HL-60 (cell line): ENCODE results near the gene ETDC.

ENCODE experiments used
- GABPA ChIP-seq: IDR thresholded peaks from 2 replicates; pipeline ENCODE4 v1.6.1; 2012; ENCODE audit warnings: low read depth
- SPI1 ChIP-seq: IDR thresholded peaks from 2 replicates; pipeline ENCODE4 v1.6.1; 2012; ENCODE audit warnings: low read depth, mild to moderate bottlenecking, borderline replicate concordance
- TF ChIP-seq, protein P1 (sequence below): IDR thresholded peaks from one replicate; pipeline ENCODE4 v1.5.1; 2011; ENCODE audit warnings: low read length, control low read depth, inconsistent platforms; ENCODE audit not compliant: insufficient read depth

- TF ChIP-seq, protein P1, sequence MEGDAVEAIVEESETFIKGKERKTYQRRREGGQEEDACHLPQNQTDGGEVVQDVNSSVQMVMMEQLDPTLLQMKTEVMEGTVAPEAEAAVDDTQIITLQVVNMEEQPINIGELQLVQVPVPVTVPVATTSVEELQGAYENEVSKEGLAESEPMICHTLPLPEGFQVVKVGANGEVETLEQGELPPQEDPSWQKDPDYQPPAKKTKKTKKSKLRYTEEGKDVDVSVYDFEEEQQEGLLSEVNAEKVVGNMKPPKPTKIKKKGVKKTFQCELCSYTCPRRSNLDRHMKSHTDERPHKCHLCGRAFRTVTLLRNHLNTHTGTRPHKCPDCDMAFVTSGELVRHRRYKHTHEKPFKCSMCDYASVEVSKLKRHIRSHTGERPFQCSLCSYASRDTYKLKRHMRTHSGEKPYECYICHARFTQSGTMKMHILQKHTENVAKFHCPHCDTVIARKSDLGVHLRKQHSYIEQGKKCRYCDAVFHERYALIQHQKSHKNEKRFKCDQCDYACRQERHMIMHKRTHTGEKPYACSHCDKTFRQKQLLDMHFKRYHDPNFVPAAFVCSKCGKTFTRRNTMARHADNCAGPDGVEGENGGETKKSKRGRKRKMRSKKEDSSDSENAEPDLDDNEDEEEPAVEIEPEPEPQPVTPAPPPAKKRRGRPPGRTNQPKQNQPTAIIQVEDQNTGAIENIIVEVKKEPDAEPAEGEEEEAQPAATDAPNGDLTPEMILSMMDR, result no peak
- TF ChIP-seq GABPA (no peak), SPI1 (no peak)
Measured at GRCh38 chrX:135287266-135287823, 21.9 kb upstream of the ETDC start.
